Uterus (tissue), 4 donors: Measurements from ENCODE around the gene ZNF24. TPM values are rescaled to one million over a fixed set of nuclear protein-coding genes. Genes with fewer than 3 reads are reported as not detected.
A peak's percentile ranks its signal among the peaks of the same experiment; 100 is the strongest.

ENCODE experiments used
- DNase-seq, 2 donors: peaks; one replicate each; pipeline ENCODE4 v3.0.0-alpha.2; 2019 to 2020
- H3K27ac ChIP-seq, 2 donors: fragments of 200-600 bp; sonication (generic); 1 replicate in 1 of 2; 2 replicates in 1 of 2; pipeline ENCODE4 v1.5.1; 2016 to 2018
- H3K27me3 ChIP-seq, 2 donors: fragments of 200-600 bp; sonication (generic); one replicate each; pipeline ENCODE4 v1.5.1; 2018 to 2019; ENCODE audit warnings: control low read depth in 1 of 2
- H3K36me3 ChIP-seq, 2 donors: fragments of 200-600 bp; sonication (generic); one replicate each; pipeline ENCODE4 v1.5.1; 2019; ENCODE audit warnings: control low read depth in 1 of 2
- H3K4me1 ChIP-seq, 2 donors: fragments of 200-600 bp; sonication (generic); one replicate each; pipeline ENCODE4 v1.5.1; 2018 to 2019; ENCODE audit warnings: control low read depth in 1 of 2
- H3K4me3 ChIP-seq, 2 donors: fragments of 200-600 bp; sonication (generic); 1 replicate in 1 of 2; 2 replicates in 1 of 2; pipeline ENCODE4 v1.5.1; 2018 to 2019; ENCODE audit warnings: mild to moderate bottlenecking in 1 of 2
- H3K9me3 ChIP-seq, 2 donors: fragments of 200-600 bp; sonication (generic); one replicate each; pipeline ENCODE4 v1.5.1; 2019; ENCODE audit warnings: control low read depth in 1 of 2
- POLR2A ChIP-seq, 2 donors: fragments of 450-650 bp; IDR thresholded peaks; one replicate each; pipeline ENCODE4 v1.6.1; 2016; ENCODE audit warnings: antibody characterized with exemption in 2 of 2, mild to moderate bottlenecking in 1 of 2, moderate library complexity in 1 of 2
- intact Hi-C: fragments of 100-400 bp; cut with DNase I; formaldehyde crosslinking; loops from one replicate; pipeline ENCODE4 v1.15.1; 2023; ENCODE audit warnings: low total_unique reads
- total RNA-seq, 4 donors: library from RNA; depleted of rRNA in 3 of 4; stranded (reverse); fragments of >200 nt in 3 of 4; gene quantifications; one replicate each; pipeline versions ENCODE4 v1.1.0 to v1.2.4, GENCODE V29; 2014 to 2023
- TF ChIP-seq, protein P1 (sequence below), 4 experiments: fragments of 200-600 bp in 2 of 4; fragments of 450-650 bp in 2 of 4; sonication (generic) in 2 of 4; IDR thresholded peaks; one replicate each; pipeline ENCODE4 v1.5.1; 2016 to 2019; ENCODE audit warnings: antibody characterized with exemption in 4 of 4, mild to moderate bottlenecking in 2 of 4, moderate library complexity in 1 of 4
- donor health status: DM: yes; HTN: yes; CAD: no.

Gene ZNF24
- total RNA-seq, 4 donors from 2014 or later = 22.0 to 86.7 (median 42.8) TPM

GRCh38 chr18:35389095-35389618 is 44.9 kb upstream of the ZNF24 start:
- Histone ChIP-seq H3K9me3 (no peaks in the 10 kb centered on the region), H3K27me3 (no peaks in the 10 kb centered on the region), H3K4me1 (no peaks in the 10 kb centered on the region), H3K36me3 (no peaks in the 10 kb centered on the region), H3K4me3 (no peak overlapping the region), H3K27ac (peak overlapping the region; percentile 38 to 52)
- TF ChIP-seq, protein P1, sequence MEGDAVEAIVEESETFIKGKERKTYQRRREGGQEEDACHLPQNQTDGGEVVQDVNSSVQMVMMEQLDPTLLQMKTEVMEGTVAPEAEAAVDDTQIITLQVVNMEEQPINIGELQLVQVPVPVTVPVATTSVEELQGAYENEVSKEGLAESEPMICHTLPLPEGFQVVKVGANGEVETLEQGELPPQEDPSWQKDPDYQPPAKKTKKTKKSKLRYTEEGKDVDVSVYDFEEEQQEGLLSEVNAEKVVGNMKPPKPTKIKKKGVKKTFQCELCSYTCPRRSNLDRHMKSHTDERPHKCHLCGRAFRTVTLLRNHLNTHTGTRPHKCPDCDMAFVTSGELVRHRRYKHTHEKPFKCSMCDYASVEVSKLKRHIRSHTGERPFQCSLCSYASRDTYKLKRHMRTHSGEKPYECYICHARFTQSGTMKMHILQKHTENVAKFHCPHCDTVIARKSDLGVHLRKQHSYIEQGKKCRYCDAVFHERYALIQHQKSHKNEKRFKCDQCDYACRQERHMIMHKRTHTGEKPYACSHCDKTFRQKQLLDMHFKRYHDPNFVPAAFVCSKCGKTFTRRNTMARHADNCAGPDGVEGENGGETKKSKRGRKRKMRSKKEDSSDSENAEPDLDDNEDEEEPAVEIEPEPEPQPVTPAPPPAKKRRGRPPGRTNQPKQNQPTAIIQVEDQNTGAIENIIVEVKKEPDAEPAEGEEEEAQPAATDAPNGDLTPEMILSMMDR (IDR thresholded peaks at IDR 0.05) = no peak
- no peak for TF ChIP-seq POLR2A (IDR thresholded peaks at IDR 0.05)
- no peak for DNase-seq
- intact Hi-C loops = no loop called here

GRCh38 chr18:35387152-35387571 is 42.9 kb upstream of the ZNF24 start:
- Histone ChIP-seq H3K4me3 (no peak overlapping the region), H3K27me3 (no peaks in the 10 kb centered on the region), H3K27ac (no peak overlapping the region), H3K4me1 (no peaks in the 10 kb centered on the region), H3K36me3 (no peaks in the 10 kb centered on the region), H3K9me3 (no peaks in the 10 kb centered on the region)
- DNase-seq = no peak
- TF ChIP-seq, protein P1 (IDR thresholded peaks at IDR 0.05) = no peak
- TF ChIP-seq POLR2A (IDR thresholded peaks at IDR 0.05) = no peak
- intact Hi-C loops = no loop called here

DNA sequence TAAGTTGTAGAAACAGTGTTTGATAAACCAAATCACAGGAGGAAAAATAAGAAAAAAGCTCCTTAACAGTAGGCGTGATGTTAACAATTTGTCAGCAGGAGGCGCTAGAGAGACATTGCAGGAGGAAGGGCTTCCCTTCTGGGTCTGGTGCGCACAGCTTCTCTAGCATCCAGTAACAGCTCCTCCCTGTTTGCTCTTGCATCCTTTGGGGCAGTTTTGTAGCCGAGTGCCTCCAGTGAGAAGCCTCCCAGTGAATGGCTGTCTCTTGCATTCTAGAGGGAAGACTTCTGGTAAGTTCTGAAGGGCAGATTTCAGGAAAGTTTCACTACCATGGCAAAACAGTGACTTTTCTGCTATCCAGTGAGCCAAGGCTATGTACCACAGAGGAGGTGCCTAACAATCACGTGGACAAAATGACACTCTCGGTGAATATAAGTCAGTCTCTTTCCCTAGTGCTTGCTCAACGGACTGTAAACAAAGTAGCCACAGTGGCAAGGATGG is 42.4 kb upstream of the ZNF24 start:
- intact Hi-C loops = no loop called here
- DNase-seq = peak; percentile 28 to 65

DNA sequence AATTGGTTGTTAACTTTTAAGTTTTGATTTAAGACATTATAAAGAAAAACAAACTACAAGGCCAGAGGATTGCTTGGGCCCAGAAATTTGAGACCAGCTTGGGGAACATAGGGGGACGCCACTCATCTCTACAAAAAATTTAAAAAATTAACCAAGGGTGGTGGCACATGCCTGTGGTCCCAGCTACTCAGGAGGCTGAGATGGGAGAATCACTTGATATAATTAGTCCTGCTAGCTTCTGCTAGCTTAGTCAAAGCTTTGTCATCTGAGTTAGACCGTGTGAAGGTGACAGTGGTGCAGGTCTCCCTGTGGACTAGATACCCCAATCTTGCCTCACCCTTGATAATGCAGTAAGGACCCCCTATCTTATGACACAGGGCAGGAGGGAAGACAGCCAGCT is 38.9 kb upstream of the ZNF24 start:
- no peak overlapping the region for H3K4me3 ChIP-seq
- no peaks in the 10 kb centered on the region for H3K9me3 ChIP-seq
- DNase-seq = no peak
- intact Hi-C loops = no loop called here
- no peak for TF ChIP-seq POLR2A (IDR thresholded peaks at IDR 0.05)
- TF ChIP-seq, protein P1 (IDR thresholded peaks at IDR 0.05) = no peak
- no peak overlapping the region for H3K27ac ChIP-seq
- H3K36me3 ChIP-seq = no peaks in the 10 kb centered on the region
- no peaks in the 10 kb centered on the region for H3K4me1 ChIP-seq
- no peaks in the 10 kb centered on the region for H3K27me3 ChIP-seq

More for the DNA sequence above, 42.4 kb upstream of the ZNF24 start:
- Histone ChIP-seq H3K9me3 (no peaks in the 10 kb centered on the region), H3K27ac (no peak overlapping the region), H3K27me3 (no peaks in the 10 kb centered on the region), H3K36me3 (no peaks in the 10 kb centered on the region), H3K4me1 (no peaks in the 10 kb centered on the region), H3K4me3 (no peak overlapping the region)
- TF ChIP-seq, protein P1 (IDR thresholded peaks at IDR 0.05) = peak; percentile 60 to 78 (median 68)
- TF ChIP-seq POLR2A (IDR thresholded peaks at IDR 0.05) = no peak

GRCh38 chr18:35379421-35379820 is 35.2 kb upstream of the ZNF24 start:
- no peaks in the 10 kb centered on the region for H3K27me3 ChIP-seq
- H3K4me3 ChIP-seq = no peak overlapping the region
- no peak for DNase-seq
- TF ChIP-seq POLR2A (IDR thresholded peaks at IDR 0.05) = no peak
- TF ChIP-seq, protein P1 (IDR thresholded peaks at IDR 0.05) = no peak
- H3K27ac ChIP-seq = no peak overlapping the region
- H3K9me3 ChIP-seq = no peaks in the 10 kb centered on the region
- H3K4me1 ChIP-seq = no peaks in the 10 kb centered on the region
- no peaks in the 10 kb centered on the region for H3K36me3 ChIP-seq
- intact Hi-C loops = no loop called here
